ENCODE data around the gene GALNT13.

Gene GALNT13

GRCh38 chr2:154394600-154394999 lies 522.9 kb downstream of the GALNT13 start:
- no peaks in the 10 kb centered on the region for H3K27me3 Mint-ChIP-seq
- H3K4me1 Mint-ChIP-seq (ENCODE audit: low read depth), result no peaks in the 10 kb centered on the region
- no peak overlapping the region for H3K4me3 Mint-ChIP-seq
- no peak overlapping the region for H3K27ac Mint-ChIP-seq
- H3K36me3 Mint-ChIP-seq (ENCODE audit: low read depth), result no peaks in the 10 kb centered on the region
- H3K9me3 Mint-ChIP-seq, result peaks cover 10% of the 10 kb centered on the region

GRCh38 chr2:154400563-154401290 lies 529.0 kb downstream of the GALNT13 start:
- no peaks in the 10 kb centered on the region for H3K9me3 Mint-ChIP-seq
- no peaks in the 10 kb centered on the region for H3K4me1 Mint-ChIP-seq (ENCODE audit: low read depth)
- H3K4me3 Mint-ChIP-seq, result no peak overlapping the region
- H3K27ac Mint-ChIP-seq, result no peak overlapping the region
- H3K36me3 Mint-ChIP-seq (ENCODE audit: low read depth), result no peaks in the 10 kb centered on the region
- no peaks in the 10 kb centered on the region for H3K27me3 Mint-ChIP-seq

GRCh38 chr2:154402213-154402612 lies 530.5 kb downstream of the GALNT13 start:
- no peak overlapping the region for H3K4me3 Mint-ChIP-seq
- no peaks in the 10 kb centered on the region for H3K36me3 Mint-ChIP-seq (ENCODE audit: low read depth)
- no peaks in the 10 kb centered on the region for H3K9me3 Mint-ChIP-seq
- no peaks in the 10 kb centered on the region for H3K27me3 Mint-ChIP-seq
- no peaks in the 10 kb centered on the region for H3K4me1 Mint-ChIP-seq (ENCODE audit: low read depth)
- no peak overlapping the region for H3K27ac Mint-ChIP-seq

- Mint-ChIP-seq H3K27me3 (no peaks in the 10 kb centered on the region), H3K4me1 (ENCODE audit: low read depth) (no peaks in the 10 kb centered on the region), H3K9me3 (no peaks in the 10 kb centered on the region)
Observed at GRCh38 chr2:154403242-154403790, 531.6 kb downstream of the GALNT13 start.

GRCh38 chr2:154408786-154409185 lies 537.1 kb downstream of the GALNT13 start:
- Mint-ChIP-seq H3K36me3 (ENCODE audit: low read depth) (no peaks in the 10 kb centered on the region), H3K4me3 (no peak overlapping the region), H3K27ac (no peak overlapping the region), H3K27me3 (no peaks in the 10 kb centered on the region), H3K9me3 (no peaks in the 10 kb centered on the region), H3K4me1 (ENCODE audit: low read depth) (no peaks in the 10 kb centered on the region)

More at GRCh38 chr2:154403242-154403790, 531.6 kb downstream of the GALNT13 start:
- Mint-ChIP-seq H3K27ac (no peak overlapping the region), H3K36me3 (ENCODE audit: low read depth) (no peaks in the 10 kb centered on the region), H3K4me3 (no peak overlapping the region)

GRCh38 chr2:154422251-154422650 lies 550.5 kb downstream of the GALNT13 start:
- Mint-ChIP-seq H3K9me3 (peaks cover 5% of the 10 kb centered on the region), H3K27me3 (no peaks in the 10 kb centered on the region), H3K36me3 (ENCODE audit: low read depth) (no peaks in the 10 kb centered on the region), H3K4me1 (ENCODE audit: low read depth) (peaks cover 2% of the 10 kb centered on the region), H3K27ac (no peak overlapping the region), H3K4me3 (no peak overlapping the region)

- Mint-ChIP-seq H3K4me3 (no peak overlapping the region), H3K27ac (no peak overlapping the region), H3K9me3 (peaks cover 13% of the 10 kb centered on the region), H3K4me1 (ENCODE audit: low read depth) (peaks cover 11% of the 10 kb centered on the region), H3K27me3 (no peaks in the 10 kb centered on the region), H3K36me3 (ENCODE audit: low read depth) (no peaks in the 10 kb centered on the region)
Observed at GRCh38 chr2:154425994-154426393, 554.3 kb downstream of the GALNT13 start.

- no peaks in the 10 kb centered on the region for H3K27me3 Mint-ChIP-seq
- no peaks in the 10 kb centered on the region for H3K36me3 Mint-ChIP-seq (ENCODE audit: low read depth)
- peaks cover 11% of the 10 kb centered on the region for H3K4me1 Mint-ChIP-seq (ENCODE audit: low read depth)
- no peak overlapping the region for H3K4me3 Mint-ChIP-seq
- H3K27ac Mint-ChIP-seq, result no peak overlapping the region
- peaks cover 16% of the 10 kb centered on the region for H3K9me3 Mint-ChIP-seq
Observed at GRCh38 chr2:154427453-154427852, 555.7 kb downstream of the GALNT13 start.

- no peaks in the 10 kb centered on the region for H3K36me3 Mint-ChIP-seq (ENCODE audit: low read depth)
- no peaks in the 10 kb centered on the region for H3K27me3 Mint-ChIP-seq
- H3K4me3 Mint-ChIP-seq, result no peak overlapping the region
- peaks cover 16% of the 10 kb centered on the region for H3K9me3 Mint-ChIP-seq
- H3K4me1 Mint-ChIP-seq (ENCODE audit: low read depth), result peaks cover 11% of the 10 kb centered on the region
- H3K27ac Mint-ChIP-seq, result no peak overlapping the region
Observed at GRCh38 chr2:154428022-154428421, 556.3 kb downstream of the GALNT13 start.

- no peak overlapping the region for H3K27ac Mint-ChIP-seq
- H3K9me3 Mint-ChIP-seq, result peaks cover 14% of the 10 kb centered on the region
- no peaks in the 10 kb centered on the region for H3K36me3 Mint-ChIP-seq (ENCODE audit: low read depth)
- H3K27me3 Mint-ChIP-seq, result no peaks in the 10 kb centered on the region
- peaks cover 2% of the 10 kb centered on the region for H3K4me1 Mint-ChIP-seq (ENCODE audit: low read depth)
- no peak overlapping the region for H3K4me3 Mint-ChIP-seq
Observed at GRCh38 chr2:154433010-154433409, 561.3 kb downstream of the GALNT13 start.

- H3K36me3 Mint-ChIP-seq (ENCODE audit: low read depth), result no peaks in the 10 kb centered on the region
- H3K27me3 Mint-ChIP-seq, result no peaks in the 10 kb centered on the region
- no peak overlapping the region for H3K4me3 Mint-ChIP-seq
- H3K27ac Mint-ChIP-seq, result no peak overlapping the region
- peaks cover 3% of the 10 kb centered on the region for H3K4me1 Mint-ChIP-seq (ENCODE audit: low read depth)
- peaks cover 4% of the 10 kb centered on the region for H3K9me3 Mint-ChIP-seq
Observed at GRCh38 chr2:154437104-154437503, 565.4 kb downstream of the GALNT13 start.

GRCh38 chr2:154439156-154439555 lies 567.4 kb downstream of the GALNT13 start:
- H3K4me1 Mint-ChIP-seq (ENCODE audit: low read depth), result peaks cover 3% of the 10 kb centered on the region
- H3K27me3 Mint-ChIP-seq, result no peaks in the 10 kb centered on the region

GRCh38 chr2:154443919-154444318 lies 572.2 kb downstream of the GALNT13 start:
- H3K9me3 Mint-ChIP-seq, result no peaks in the 10 kb centered on the region
- H3K4me1 Mint-ChIP-seq (ENCODE audit: low read depth), result no peaks in the 10 kb centered on the region
- no peak overlapping the region for H3K27ac Mint-ChIP-seq
- no peaks in the 10 kb centered on the region for H3K27me3 Mint-ChIP-seq
- H3K36me3 Mint-ChIP-seq (ENCODE audit: low read depth), result no peaks in the 10 kb centered on the region
- no peak overlapping the region for H3K4me3 Mint-ChIP-seq

More at GRCh38 chr2:154439156-154439555, 567.4 kb downstream of the GALNT13 start:
- H3K4me3 Mint-ChIP-seq, result no peak overlapping the region
- no peak overlapping the region for H3K27ac Mint-ChIP-seq
- no peaks in the 10 kb centered on the region for H3K36me3 Mint-ChIP-seq (ENCODE audit: low read depth)
- no peaks in the 10 kb centered on the region for H3K9me3 Mint-ChIP-seq

- Mint-ChIP-seq H3K27ac (no peak overlapping the region), H3K4me3 (no peak overlapping the region), H3K36me3 (ENCODE audit: low read depth) (no peaks in the 10 kb centered on the region), H3K27me3 (no peaks in the 10 kb centered on the region), H3K9me3 (no peaks in the 10 kb centered on the region), H3K4me1 (ENCODE audit: low read depth) (no peaks in the 10 kb centered on the region)
Observed at GRCh38 chr2:154446324-154446723, 574.6 kb downstream of the GALNT13 start.

GRCh38 chr2:154447727-154448418 lies 576.2 kb downstream of the GALNT13 start:
- Mint-ChIP-seq H3K27me3 (no peaks in the 10 kb centered on the region), H3K4me3 (no peak overlapping the region), H3K36me3 (ENCODE audit: low read depth) (no peaks in the 10 kb centered on the region), H3K9me3 (no peaks in the 10 kb centered on the region), H3K27ac (no peak overlapping the region), H3K4me1 (ENCODE audit: low read depth) (peaks cover 2% of the 10 kb centered on the region)
